Measurements from ENCODE around the gene ZBTB21.

Gene ZBTB21

GRCh38 chr21:42039470-42039901 is 29.3 kb upstream of the ZBTB21 start:
- DNase-seq: no peak

GRCh38 chr21:42038826-42039425 is 28.8 kb upstream of the ZBTB21 start:
- DNase-seq: no peak

- DNase-seq: no peak
Observed at GRCh38 chr21:42038393-42038792, 28.2 kb upstream of the ZBTB21 start.

- no peak for DNase-seq
Observed at GRCh38 chr21:42037943-42038342, 27.8 kb upstream of the ZBTB21 start.

GRCh38 chr21:42037516-42037915 is 27.4 kb upstream of the ZBTB21 start:
- no peak for DNase-seq

- no peak for DNase-seq
Observed at GRCh38 chr21:42036313-42036712, 26.2 kb upstream of the ZBTB21 start.

GRCh38 chr21:42032968-42033367 is 22.8 kb upstream of the ZBTB21 start:
- DNase-seq: no peak

- DNase-seq: no peak
Observed at GRCh38 chr21:42032266-42032665, 22.1 kb upstream of the ZBTB21 start.

- no peak for DNase-seq
Observed at GRCh38 chr21:42031816-42032215, 21.7 kb upstream of the ZBTB21 start.

GRCh38 chr21:42031241-42031640 is 21.1 kb upstream of the ZBTB21 start:
- no peak for DNase-seq

- no peak for DNase-seq
Observed at GRCh38 chr21:42030311-42030710, 20.2 kb upstream of the ZBTB21 start.

GRCh38 chr21:42028766-42029425 is 18.7 kb upstream of the ZBTB21 start:
- no peak for DNase-seq

GRCh38 chr21:42027822-42028765 is 17.9 kb upstream of the ZBTB21 start:
- no peak for DNase-seq

GRCh38 chr21:42027085-42027821 is 17.1 kb upstream of the ZBTB21 start:
- no peak for DNase-seq

- DNase-seq: no peak
Observed at GRCh38 chr21:42026082-42026435, 15.9 kb upstream of the ZBTB21 start.

GRCh38 chr21:42025376-42026081 is 15.4 kb upstream of the ZBTB21 start:
- no peak for DNase-seq

GRCh38 chr21:42022906-42023305 is 12.7 kb upstream of the ZBTB21 start:
- no peak for DNase-seq

GRCh38 chr21:42022091-42022430 is 11.9 kb upstream of the ZBTB21 start:
- no peak for DNase-seq

GRCh38 chr21:42021371-42022090 is 11.4 kb upstream of the ZBTB21 start:
- DNase-seq: peak; percentile 57

GRCh38 chr21:42019706-42020105 is 9.5 kb upstream of the ZBTB21 start:
- DNase-seq: no peak

GRCh38 chr21:42019101-42019605 is 9.0 kb upstream of the ZBTB21 start:
- no peak for DNase-seq

- no peak for DNase-seq
Observed at GRCh38 chr21:42017022-42017421, 6.9 kb upstream of the ZBTB21 start.
